ENCODE measurements around the gene ATP4A.

GRCh38 chr19:35557539-35558399, 5.7 kb downstream of the ATP4A start:
- TF ChIP-seq POLR2AphosphoS5 (IDR thresholded peaks at IDR 0.05; ENCODE audit: borderline replicate concordance, low read depth, low read length) (no peak), EZH2 (IDR thresholded peaks at IDR 0.05) (no peak)

Measured in SK-N-MC (cell line).